ENCODE measurements around the gene CCDC120.

The CCDC120 gene

DNA sequence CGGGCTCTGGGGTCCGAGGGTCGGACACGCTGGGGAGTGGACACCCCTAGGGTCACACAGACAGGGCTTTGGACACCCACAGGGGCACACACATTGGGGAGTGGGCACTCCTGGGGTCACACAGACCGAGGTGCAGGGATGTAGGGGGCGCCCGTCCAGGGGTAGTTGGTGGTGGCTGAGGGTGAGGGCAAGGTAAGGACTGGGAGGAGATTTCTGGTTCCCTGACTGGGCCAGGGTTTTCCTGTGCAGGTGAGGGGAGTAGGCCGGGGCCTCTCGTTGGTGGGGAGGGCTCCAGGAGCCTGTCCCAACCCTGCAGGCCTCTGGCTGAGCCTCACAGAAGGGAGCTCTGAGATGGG lies 42.8 kb downstream of the CCDC120 start:
- DNase-seq (ENCODE audit: low read depth): no peak

DNA sequence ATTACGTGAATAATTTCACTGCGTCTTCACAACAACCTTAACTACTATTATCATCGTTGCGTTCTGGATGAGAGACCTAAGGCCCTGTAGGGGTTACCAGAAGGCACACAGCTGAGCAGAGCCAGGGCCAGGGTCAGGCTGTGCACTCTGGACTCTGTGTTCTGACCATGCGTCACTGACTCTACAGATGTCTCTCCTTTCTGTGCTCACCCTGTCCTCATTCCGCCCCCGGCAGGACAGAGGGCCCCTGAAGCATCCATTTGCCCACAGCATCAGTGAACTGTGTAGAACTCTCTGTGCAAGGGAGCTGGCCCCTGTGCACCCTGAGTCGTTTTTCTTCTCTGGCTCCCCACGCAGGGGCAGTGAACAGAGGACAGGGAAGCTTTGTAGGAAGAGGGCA lies 43.4 kb downstream of the CCDC120 start:
- DNase-seq (ENCODE audit: low read depth): no peak

DNA sequence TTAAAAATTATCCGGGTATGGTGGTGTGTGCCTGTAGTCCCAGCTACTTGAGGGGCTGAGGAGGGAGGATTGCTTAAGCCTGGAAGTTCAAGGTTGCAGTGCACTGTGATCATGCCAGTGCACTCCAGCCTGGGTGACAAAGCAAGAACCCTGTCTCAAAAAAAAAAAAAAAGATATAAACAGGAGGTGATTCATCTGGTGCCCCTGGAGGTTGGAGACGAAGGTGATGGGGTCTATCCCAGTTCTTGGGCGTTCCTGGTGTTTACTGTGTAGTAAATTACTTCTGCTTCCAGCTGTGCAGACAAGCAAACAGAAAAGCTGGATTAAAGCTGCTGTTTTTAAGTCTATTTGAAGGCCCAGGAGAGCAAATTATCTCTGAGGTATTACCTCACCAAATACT lies 44.8 kb downstream of the CCDC120 start:
- DNase-seq (ENCODE audit: low read depth): no peak

DNA sequence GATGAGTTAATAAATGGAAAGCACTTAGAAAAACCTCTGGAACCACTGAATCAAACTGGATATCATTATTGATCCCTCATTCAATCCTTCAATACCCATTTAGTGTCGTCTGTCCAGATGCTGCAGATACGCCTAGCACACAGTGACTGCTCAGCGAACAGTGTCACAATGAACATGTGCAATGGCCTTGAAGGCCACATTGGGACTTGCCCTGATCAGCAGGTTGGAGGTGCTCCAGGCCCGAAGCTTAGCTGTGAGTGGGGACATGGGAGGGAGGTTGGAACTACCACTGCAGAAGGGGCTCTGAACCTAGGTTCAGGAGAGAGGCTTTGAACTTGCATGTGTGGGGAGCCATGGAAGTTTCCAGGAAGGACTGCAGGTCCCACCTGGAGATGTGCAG lies 47.5 kb downstream of the CCDC120 start:
- no peak for DNase-seq (ENCODE audit: low read depth)

DNA sequence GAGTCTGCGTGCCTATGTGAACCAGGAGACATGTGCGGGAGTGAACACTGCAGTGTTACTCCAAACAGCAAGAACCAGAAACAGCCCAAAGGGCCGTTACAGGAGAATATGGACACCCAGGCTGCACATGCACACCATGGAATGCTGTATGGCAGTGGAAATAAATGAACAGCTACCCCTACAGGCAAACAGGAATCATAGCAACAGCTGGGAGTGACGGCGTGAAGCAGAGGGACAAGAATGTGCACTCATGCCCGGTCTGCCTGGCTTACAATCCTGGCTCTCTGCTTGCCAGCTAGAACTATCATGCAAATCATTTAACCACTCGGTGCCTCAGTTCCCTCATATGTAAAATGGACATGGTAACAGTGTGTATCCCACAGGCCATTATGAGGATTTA lies 48.1 kb downstream of the CCDC120 start:
- no peak for DNase-seq (ENCODE audit: low read depth)

DNA sequence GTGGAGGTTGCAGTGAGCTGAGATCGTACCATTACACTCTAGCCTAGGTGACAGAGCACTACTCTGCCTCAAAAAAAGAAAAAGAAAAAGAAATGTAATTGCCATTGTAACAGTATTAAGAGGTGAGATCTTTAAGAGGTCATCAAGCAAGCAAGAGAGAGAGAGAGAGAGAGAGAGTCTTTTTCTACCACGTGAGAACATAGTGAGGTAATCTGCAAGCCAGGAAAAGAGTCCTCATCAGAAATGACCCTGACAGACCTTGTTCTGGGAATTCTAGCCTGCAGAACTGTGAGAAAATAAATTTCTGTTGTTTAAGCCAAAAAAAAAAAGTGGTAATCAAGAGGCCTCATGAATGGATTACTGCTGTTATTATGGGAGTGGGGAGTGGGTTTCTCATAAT lies 49.8 kb downstream of the CCDC120 start:
- DNase-seq (ENCODE audit: low read depth): no peak

GRCh38 chrX:49110417-49110816 lies 51.6 kb downstream of the CCDC120 start:
- DNase-seq (ENCODE audit: low read depth): no peak

GRCh38 chrX:49111791-49112190 lies 53.0 kb downstream of the CCDC120 start:
- DNase-seq (ENCODE audit: low read depth): no peak

GRCh38 chrX:49116076-49116475 lies 57.3 kb downstream of the CCDC120 start:
- DNase-seq (ENCODE audit: low read depth): no peak

DNA sequence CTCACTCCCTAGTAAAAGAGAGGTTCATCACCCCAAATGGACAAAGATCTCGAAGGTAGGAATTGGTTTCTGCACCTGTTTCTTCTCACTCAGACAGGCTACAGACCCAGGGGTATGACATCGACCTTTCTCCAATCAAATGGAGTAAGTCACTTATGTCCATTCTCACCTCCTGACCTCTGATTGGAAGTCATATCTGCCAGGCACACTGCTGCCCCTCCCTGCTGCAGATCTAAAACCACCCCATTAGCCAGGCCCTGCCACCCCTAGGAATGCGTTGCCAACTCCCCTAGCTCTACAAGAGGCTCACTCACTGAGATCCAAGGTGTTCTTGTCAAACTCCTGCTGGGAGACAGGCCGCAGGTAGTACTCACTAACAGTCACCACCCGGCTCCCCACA lies 57.9 kb downstream of the CCDC120 start:
- no peak for DNase-seq (ENCODE audit: low read depth)

- no peak for DNase-seq (ENCODE audit: low read depth)
These were observed 58.8 kb downstream of the CCDC120 start for GRCh38 chrX:49117581-49117980.
